Mesenchymal stem cell (in vitro differentiated cells and primary cell): Measurements from ENCODE around the gene CHST11.
"Not testable (repeated sequence)": the region's sequence is repeated elsewhere in the genome, so short reads cannot be mapped to it uniquely, and the experiment has no call there.

Experiments used
- DNase-seq: peaks from one replicate; pipeline ENCODE4 v3.0.0-alpha.2; 2013
- H2AFZ ChIP-seq: one replicate; pipeline ENCODE4 v1.6.1; 2013; ENCODE audit warnings: low read depth, mild to moderate bottlenecking, control low read depth, inconsistent platforms, low read length, moderate library complexity
- H2AK5ac ChIP-seq: 2 replicates; pipeline ENCODE4 v1.6.1; 2013; ENCODE audit warnings: low read length, moderate library complexity, mild to moderate bottlenecking, inconsistent platforms; ENCODE audit not compliant: severe bottlenecking
- H2BK120ac ChIP-seq: one replicate; pipeline ENCODE4 v1.6.1; 2013; ENCODE audit warnings: low read depth, mild to moderate bottlenecking, inconsistent platforms, low read length, moderate library complexity
- H2BK12ac ChIP-seq, 2 experiments: one replicate each; pipeline ENCODE4 v1.6.1; 2013; ENCODE audit warnings: inconsistent platforms in 2 of 2, low read length in 2 of 2, mild to moderate bottlenecking in 2 of 2, moderate library complexity in 2 of 2, control low read depth in 1 of 2
- H2BK15ac ChIP-seq: one replicate; pipeline ENCODE4 v1.6.1; 2013; ENCODE audit warnings: mild to moderate bottlenecking, low read depth, inconsistent platforms; ENCODE audit not compliant: poor library complexity, severe bottlenecking
- H2BK5ac ChIP-seq: 2 replicates; pipeline ENCODE4 v1.6.1; 2013; ENCODE audit warnings: low read depth, mild to moderate bottlenecking, low read length, control low read depth, inconsistent platforms; ENCODE audit not compliant: poor library complexity, severe bottlenecking
- H3K14ac ChIP-seq, 2 experiments: one replicate each; pipeline ENCODE4 v1.6.1; 2013; ENCODE audit warnings: inconsistent platforms in 2 of 2, low read length in 2 of 2, control low read depth in 1 of 2, mild to moderate bottlenecking in 1 of 2, moderate library complexity in 1 of 2
- H3K18ac ChIP-seq, 2 experiments: one replicate each; pipeline ENCODE4 v1.6.1; 2013; ENCODE audit warnings: inconsistent platforms in 2 of 2, low read length in 2 of 2, control low read depth in 1 of 2, low read depth in 1 of 2, mild to moderate bottlenecking in 1 of 2
- H3K23ac ChIP-seq, 2 experiments: one replicate each; pipeline ENCODE4 v1.6.1; 2013; ENCODE audit warnings: inconsistent platforms in 2 of 2, low read length in 2 of 2, mild to moderate bottlenecking in 2 of 2, moderate library complexity in 2 of 2, control low read depth in 1 of 2
- H3K27ac ChIP-seq: 2 replicates; pipeline ENCODE4 v1.5.1; 2013; ENCODE audit warnings: mild to moderate bottlenecking, moderate library complexity, low read length, control low read depth, inconsistent platforms; ENCODE audit not compliant: poor library complexity, severe bottlenecking
- H3K27me3 ChIP-seq, 2 experiments: 2 replicates each; pipeline versions ENCODE4 v1.6.1 to v1.7.0; 2013; ENCODE audit warnings: low read length in 2 of 2, mild to moderate bottlenecking in 2 of 2, moderate library complexity in 2 of 2, control low read depth in 1 of 2, inconsistent platforms in 1 of 2; ENCODE audit not compliant: control insufficient read depth in 1 of 2, insufficient read depth in 1 of 2
- H3K36me3 ChIP-seq, 2 experiments: 2 replicates each; pipeline versions ENCODE4 v1.6.1 to v1.7.0; 2013; ENCODE audit warnings: low read length in 2 of 2, control low read depth in 1 of 2, inconsistent platforms in 1 of 2, low read depth in 1 of 2, mild to moderate bottlenecking in 1 of 2; ENCODE audit not compliant: insufficient read depth in 2 of 2, control insufficient read depth in 1 of 2
- H3K4ac ChIP-seq, 2 experiments: one replicate each; pipeline ENCODE4 v1.6.1; 2013; ENCODE audit warnings: inconsistent platforms in 2 of 2, low read length in 2 of 2, mild to moderate bottlenecking in 2 of 2, moderate library complexity in 2 of 2, control low read depth in 1 of 2, low read depth in 1 of 2
- H3K4me1 ChIP-seq: 2 replicates; pipeline ENCODE4 v1.6.1; 2013; ENCODE audit warnings: low read depth, low read length, control low read depth; ENCODE audit not compliant: control insufficient read depth, insufficient read depth
- H3K4me2 ChIP-seq: 2 replicates; pipeline ENCODE4 v1.6.1; 2013; ENCODE audit warnings: low read length, mild to moderate bottlenecking, inconsistent platforms; ENCODE audit not compliant: poor library complexity, severe bottlenecking
- H3K4me3 ChIP-seq, 2 experiments: 2 replicates each; pipeline versions ENCODE4 v1.5.1 to v1.7.0; 2013; ENCODE audit warnings: low read length in 2 of 2, mild to moderate bottlenecking in 2 of 2, control low read depth in 1 of 2, low read depth in 1 of 2; ENCODE audit not compliant: insufficient read depth in 1 of 2
- H3K79me1 ChIP-seq: replicated peaks from 2 replicates; pipeline ENCODE4 v1.6.1; 2013; ENCODE audit warnings: mild to moderate bottlenecking, control low read depth, low read length, inconsistent platforms; ENCODE audit not compliant: poor library complexity, severe bottlenecking
- H3K9ac ChIP-seq: 2 replicates; pipeline ENCODE4 v1.7.0; 2013; ENCODE audit warnings: mild to moderate bottlenecking, low read length, moderate library complexity
- H3K9me3 ChIP-seq: 2 replicates; pipeline ENCODE4 v1.7.0; 2013; ENCODE audit warnings: mild to moderate bottlenecking, low read length; ENCODE audit not compliant: control insufficient read depth
- H4K8ac ChIP-seq: one replicate; pipeline ENCODE4 v1.6.1; 2013; ENCODE audit warnings: inconsistent platforms, mild to moderate bottlenecking, low read length, moderate library complexity
- H4K91ac ChIP-seq: one replicate; pipeline ENCODE4 v1.6.1; 2013; ENCODE audit warnings: mild to moderate bottlenecking, low read length, inconsistent platforms
- WGBS: methylation state at CpG from one replicate; pipeline ENCODE4 v1.1.7; 2013; ENCODE audit warnings: mixed read lengths; 5-methylcytosine and 5-hydroxymethylcytosine counted together

CHST11 gene

DNA sequence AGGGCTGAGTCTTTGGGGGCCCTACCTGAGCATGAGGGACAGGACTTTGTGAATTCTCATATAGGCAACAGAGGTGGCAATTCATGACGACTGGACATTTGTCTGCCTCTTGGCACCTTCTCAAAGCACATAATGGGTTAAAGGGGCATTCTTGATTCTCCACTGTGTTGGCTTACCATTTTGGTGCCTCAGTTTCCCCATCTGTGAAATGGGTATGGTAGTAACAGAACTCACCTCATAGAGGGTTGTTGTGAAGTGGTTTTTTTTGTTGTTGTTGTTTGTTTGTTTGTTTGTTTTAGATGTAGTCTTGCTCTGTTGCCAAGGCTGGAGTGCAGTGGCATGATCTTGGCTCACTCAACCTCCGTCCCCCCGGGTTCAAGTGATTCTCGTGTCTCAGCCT lies 106.0 kb downstream of the CHST11 start:
- no peak overlapping the region for H2BK15ac ChIP-seq
- H3K18ac ChIP-seq, result no peak overlapping the region
- H3K23ac ChIP-seq, result no peak overlapping the region
- no peak overlapping the region for H3K4me2 ChIP-seq
- 99% methylated on average over 4 of the region's 4 CpGs for WGBS
- H3K27ac ChIP-seq, result no peak overlapping the region
- no peak overlapping the region for H2BK120ac ChIP-seq
- H4K8ac ChIP-seq, result no peak overlapping the region
- H2AK5ac ChIP-seq, result no peak overlapping the region
- H3K27me3 ChIP-seq, result peaks cover 0 to 18% of the 10 kb centered on the region in 2 experiments
- no peaks in the 10 kb centered on the region for H3K79me1 ChIP-seq
- no peak overlapping the region for H3K9ac ChIP-seq
- no peaks in the 10 kb centered on the region for H3K36me3 ChIP-seq
- no peak overlapping the region for H2BK5ac ChIP-seq
- no peak overlapping the region for H3K4me3 ChIP-seq
- H2AFZ ChIP-seq, result no peak overlapping the region
- no peak overlapping the region for H3K14ac ChIP-seq
- H3K4me1 ChIP-seq, result no peaks in the 10 kb centered on the region
- no peak for DNase-seq
- no peak overlapping the region for H2BK12ac ChIP-seq
- H3K9me3 ChIP-seq, result peaks cover 6% of the 10 kb centered on the region
- no peak overlapping the region for H3K4ac ChIP-seq
- no peak overlapping the region for H4K91ac ChIP-seq

DNA sequence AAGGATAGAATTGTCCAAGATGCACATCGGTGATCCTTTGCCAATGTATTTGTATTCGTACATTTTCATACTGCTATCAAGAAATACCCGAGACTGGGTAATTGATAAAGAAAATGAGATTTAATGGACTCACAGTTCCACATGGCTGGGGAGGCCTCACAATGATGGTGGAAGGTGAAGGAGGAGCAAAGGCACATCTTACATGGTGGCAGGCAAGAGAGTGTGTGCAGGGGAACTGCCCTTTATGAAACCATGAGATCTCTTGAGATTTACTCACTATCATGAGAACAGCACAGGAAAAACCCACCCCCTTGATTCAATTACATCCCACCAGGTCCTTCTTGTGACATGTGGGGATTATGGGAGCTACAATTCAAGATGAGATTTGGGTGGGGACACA lies 107.9 kb downstream of the CHST11 start:
- H3K9ac ChIP-seq, H2BK15ac ChIP-seq, H2AFZ ChIP-seq, DNase-seq, H2AK5ac ChIP-seq, H3K18ac ChIP-seq, H3K79me1 ChIP-seq, H3K4me1 ChIP-seq, H2BK5ac ChIP-seq, H3K4me3 ChIP-seq, H3K27ac ChIP-seq, H3K4me2 ChIP-seq, H3K36me3 ChIP-seq, H2BK120ac ChIP-seq, H3K14ac ChIP-seq, H3K9me3 ChIP-seq, H2BK12ac ChIP-seq, H3K23ac ChIP-seq, H4K8ac ChIP-seq, H3K4ac ChIP-seq, H4K91ac ChIP-seq: not testable (repeated sequence)
- H3K27me3 ChIP-seq, result peaks cover 0 to 22% of the 10 kb centered on the region in 2 experiments
- 100% methylated on average over 1 of the region's 3 CpGs for WGBS

DNA sequence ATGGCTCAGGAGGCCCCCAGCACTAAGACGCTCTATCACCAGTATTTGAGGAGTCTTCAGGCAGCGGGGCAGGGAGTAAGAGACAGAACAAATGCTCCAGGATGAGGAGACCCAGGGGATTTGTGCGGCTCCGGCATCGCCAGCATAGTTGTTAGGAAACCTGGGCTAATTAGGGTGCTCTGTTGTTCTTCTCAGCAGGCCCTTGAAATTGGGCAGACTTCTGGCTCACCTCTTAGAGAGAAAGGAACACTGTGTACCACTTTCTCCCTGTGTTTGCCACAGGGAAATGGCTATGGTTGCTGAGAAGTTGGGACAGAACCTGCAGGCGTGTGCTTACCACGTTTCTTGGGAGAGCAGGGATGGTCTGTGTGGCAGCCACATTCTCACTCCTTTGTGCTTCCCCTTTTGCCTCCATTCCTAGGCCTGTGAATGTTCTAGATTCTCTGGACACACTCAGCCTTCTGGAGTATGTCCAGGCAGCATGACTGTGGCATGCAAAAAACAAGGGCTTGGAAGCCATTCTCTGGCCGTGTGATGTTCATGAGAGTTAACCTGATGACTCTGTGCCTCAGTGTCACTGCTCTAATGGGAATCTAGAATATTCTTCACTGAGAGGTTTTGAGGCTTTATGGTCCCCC lies 109.0 kb downstream of the CHST11 start:
- WGBS, result 93% methylated on average over 8 of the region's 8 CpGs
- peak overlapping the region in 1 of 2 experiments; percentile 26 for H3K14ac ChIP-seq
- H4K8ac ChIP-seq, result no peak overlapping the region
- no peak overlapping the region for H4K91ac ChIP-seq
- H3K36me3 ChIP-seq, result no peaks in the 10 kb centered on the region
- H3K4ac ChIP-seq, result no peak overlapping the region
- no peak overlapping the region for H2BK5ac ChIP-seq
- H3K4me3 ChIP-seq, result no peak overlapping the region
- DNase-seq, result no peak
- H3K9me3 ChIP-seq, result peaks cover 8% of the 10 kb centered on the region
- no peak overlapping the region for H2AK5ac ChIP-seq
- H3K9ac ChIP-seq, result no peak overlapping the region
- no peak overlapping the region for H2AFZ ChIP-seq
- no peaks in the 10 kb centered on the region for H3K4me1 ChIP-seq
- H3K27me3 ChIP-seq, result peaks cover 0 to 19% of the 10 kb centered on the region in 2 experiments
- no peak overlapping the region for H2BK15ac ChIP-seq
- no peak overlapping the region for H2BK120ac ChIP-seq
- H3K79me1 ChIP-seq, result no peaks in the 10 kb centered on the region
- H3K23ac ChIP-seq, result no peak overlapping the region
- H3K18ac ChIP-seq, result peak overlapping the region; percentile 20 to 28
- no peak overlapping the region for H2BK12ac ChIP-seq
- H3K4me2 ChIP-seq, result no peak overlapping the region
- H3K27ac ChIP-seq, result no peak overlapping the region

DNA sequence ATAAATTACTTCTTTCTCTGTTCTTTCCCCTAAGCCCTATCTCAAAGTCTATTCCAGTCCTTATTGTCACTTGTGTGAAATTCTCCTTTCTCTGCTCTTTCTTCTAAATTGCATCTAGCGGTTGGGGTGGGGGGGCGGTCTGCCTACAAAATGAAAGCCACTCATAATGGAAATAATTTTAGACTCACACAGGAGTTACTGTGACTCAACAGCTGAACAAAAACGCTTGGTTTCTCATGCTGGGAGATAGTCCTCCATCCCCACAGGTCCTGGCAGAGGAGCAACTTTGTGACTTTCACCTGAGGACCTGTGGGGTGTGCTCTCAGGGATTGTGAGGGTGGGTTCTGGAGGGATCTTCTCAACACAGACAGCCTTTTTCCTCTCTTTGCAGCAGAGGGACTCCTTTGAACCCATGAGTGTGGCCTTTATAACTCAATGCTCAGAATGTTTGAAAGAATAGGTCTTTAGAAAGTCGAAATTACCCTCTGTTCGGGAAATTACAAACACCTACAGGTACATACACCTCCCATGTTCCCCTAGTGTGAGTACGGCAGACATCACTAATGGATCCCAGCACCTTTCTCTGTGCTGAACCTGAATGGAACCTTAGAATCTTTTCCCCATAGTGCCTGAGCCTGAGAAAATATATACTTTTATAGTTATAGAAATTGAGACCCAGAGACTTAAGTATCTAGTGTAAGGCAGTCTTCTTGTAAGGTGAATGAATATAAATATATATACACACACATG lies 109.7 kb downstream of the CHST11 start:
- H3K27ac ChIP-seq, result no peak overlapping the region
- H3K23ac ChIP-seq, result no peak overlapping the region
- no peaks in the 10 kb centered on the region for H3K79me1 ChIP-seq
- DNase-seq, result no peak
- H2AK5ac ChIP-seq, result no peak overlapping the region
- H3K4me3 ChIP-seq, result no peak overlapping the region
- H4K91ac ChIP-seq, result no peak overlapping the region
- peaks cover 8% of the 10 kb centered on the region for H3K9me3 ChIP-seq
- no peak overlapping the region for H2BK12ac ChIP-seq
- H2BK5ac ChIP-seq, result no peak overlapping the region
- no peak overlapping the region for H2AFZ ChIP-seq
- H2BK15ac ChIP-seq, result no peak overlapping the region
- no peak overlapping the region for H3K18ac ChIP-seq
- H3K9ac ChIP-seq, result no peak overlapping the region
- H3K14ac ChIP-seq, result no peak overlapping the region
- 95% methylated on average over 6 of the region's 6 CpGs for WGBS
- no peak overlapping the region for H2BK120ac ChIP-seq
- H3K4ac ChIP-seq, result no peak overlapping the region
- peaks cover 0 to 13% of the 10 kb centered on the region in 2 experiments for H3K27me3 ChIP-seq
- H3K4me1 ChIP-seq, result no peaks in the 10 kb centered on the region
- H3K36me3 ChIP-seq, result no peaks in the 10 kb centered on the region
- H4K8ac ChIP-seq, result no peak overlapping the region
- no peak overlapping the region for H3K4me2 ChIP-seq
